Measurements from ENCODE around the gene BCAS3.

GRCh38 chr17:61366076-61366714 lies 688.5 kb downstream of the BCAS3 start:
- TF ChIP-seq CTCF (conservative IDR thresholded peaks at IDR 0.05; ENCODE audit: low read depth, low read length) (no peak), EZH2 (IDR thresholded peaks at IDR 0.05; ENCODE audit: borderline replicate concordance, low read depth, low read length, poor library complexity, severe bottlenecking) (no peak)

All from A673 (cell line).